NCI-H526 (cell line): ENCODE data around the gene ARHGAP29.

Source experiments
- DNase-seq, 2 experiments: peaks; one replicate each; lab custom pipeline; 2025; lab: John Stamatoyannopoulos, UW

Gene ARHGAP29

DNA sequence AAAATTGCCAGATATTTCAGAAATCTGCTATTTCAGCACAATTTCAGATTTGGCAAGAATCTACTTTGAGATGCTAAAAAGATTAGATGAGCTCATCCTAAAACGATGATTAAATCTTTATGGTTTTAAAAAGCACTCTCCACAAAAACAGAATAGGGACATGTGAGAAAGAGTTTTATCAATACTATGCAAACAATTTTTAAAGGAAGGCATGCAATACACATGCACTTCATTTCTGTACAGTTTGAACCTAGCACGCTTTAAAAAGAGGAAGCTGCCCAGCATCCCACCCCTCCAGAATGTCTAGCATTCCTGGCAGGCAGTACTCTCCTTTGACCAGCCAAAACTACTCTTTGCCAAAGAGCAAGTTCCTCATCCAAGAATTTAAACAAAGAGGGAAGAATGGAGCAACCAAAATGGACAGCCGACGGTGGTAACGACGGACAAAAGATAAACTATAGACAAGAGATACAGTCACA lies 1.3 kb downstream of the ARHGAP29 start:
- DNase-seq: no peak

DNA sequence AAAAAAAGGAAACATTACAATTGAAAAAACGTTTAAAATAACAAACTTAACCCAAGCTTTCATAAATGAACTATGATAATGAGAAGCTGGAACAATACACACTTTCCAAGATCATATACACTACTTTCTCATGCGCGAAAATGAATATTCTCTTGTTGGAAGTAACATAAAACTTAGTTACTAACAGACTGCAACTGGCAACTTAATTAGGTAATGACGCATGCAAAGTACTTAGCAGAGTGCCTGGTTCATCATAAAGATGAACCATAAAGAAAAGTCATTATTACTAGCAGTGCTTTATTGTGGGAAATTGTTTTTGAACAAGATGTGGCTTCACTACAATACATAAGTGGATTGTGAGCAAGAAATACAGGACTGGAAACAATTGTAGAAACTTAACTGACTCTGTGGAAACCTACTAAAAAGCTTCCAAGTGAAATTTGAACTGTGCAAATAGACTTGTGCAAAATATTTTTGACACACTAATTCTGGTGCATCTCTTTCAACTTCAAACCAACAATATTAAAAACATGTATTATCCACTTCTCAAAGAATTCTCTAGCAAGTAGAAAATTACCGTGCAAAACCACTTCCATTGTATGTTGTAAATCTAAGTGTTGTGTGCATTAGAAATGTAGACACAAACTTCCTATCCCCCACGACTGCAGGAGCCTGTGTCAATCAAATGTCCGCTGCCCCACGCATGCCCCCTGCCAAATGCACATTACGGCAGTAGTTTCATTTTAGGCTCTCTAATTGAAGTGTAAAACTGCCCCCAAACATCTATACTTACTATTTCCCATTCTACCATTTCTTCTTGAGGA lies 2.0 kb downstream of the ARHGAP29 start:
- no peak for DNase-seq

DNA sequence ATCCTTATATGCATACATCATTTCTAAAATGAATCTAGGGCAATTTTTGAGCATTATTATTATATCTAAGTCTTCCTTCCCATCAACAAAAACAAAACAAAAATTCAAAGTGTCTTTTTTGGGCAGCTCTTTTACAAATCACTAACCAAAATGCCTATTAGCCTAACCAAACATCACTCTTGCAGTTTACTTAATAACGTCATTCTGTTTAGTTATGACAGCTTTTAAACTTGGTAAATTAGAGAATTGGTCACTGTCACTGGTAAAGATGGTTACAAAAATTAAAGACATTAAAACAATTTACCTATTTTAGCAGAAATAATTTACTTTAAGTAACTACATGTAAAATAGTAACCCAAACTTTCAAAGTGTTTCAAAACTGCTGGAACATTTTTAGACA lies 2.8 kb downstream of the ARHGAP29 start:
- no peak for DNase-seq

DNA sequence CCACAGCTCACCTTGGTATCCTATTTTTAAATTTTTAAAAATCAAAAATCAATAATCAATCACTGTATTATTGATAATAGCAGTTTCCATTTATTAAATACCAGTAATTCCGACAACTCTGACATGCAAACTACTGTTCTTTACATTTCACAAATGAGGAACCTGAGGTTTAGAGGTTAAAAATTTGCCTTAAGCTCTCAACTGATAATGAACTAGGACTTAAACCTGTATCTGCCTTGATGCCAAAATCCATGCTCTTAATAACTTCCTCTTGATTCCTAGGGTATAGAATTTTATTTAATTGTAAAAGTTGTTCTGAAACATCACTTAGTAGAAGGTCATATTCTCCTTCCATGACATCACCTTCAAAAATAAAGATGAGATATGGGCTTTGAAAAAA lies 5.6 kb downstream of the ARHGAP29 start:
- DNase-seq: no peak

DNA sequence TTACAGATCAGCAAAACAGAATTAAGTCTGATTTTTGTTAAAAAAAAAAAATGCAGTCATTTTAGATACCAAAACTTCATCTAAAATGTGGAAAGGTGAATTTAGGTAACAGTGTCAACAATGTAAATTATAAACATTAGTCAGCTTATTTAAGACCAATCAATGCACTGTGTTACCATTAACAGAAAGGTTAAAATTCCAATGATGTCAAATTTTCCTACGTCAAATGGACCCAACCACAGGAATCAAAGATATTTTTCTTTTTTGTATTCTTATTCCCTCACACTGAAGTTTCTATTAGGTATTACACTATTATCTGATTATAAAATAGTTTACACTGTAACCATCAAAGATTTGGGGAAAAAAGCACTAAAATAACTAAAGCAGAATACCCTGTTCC lies 6.5 kb downstream of the ARHGAP29 start:
- DNase-seq: no peak

DNA sequence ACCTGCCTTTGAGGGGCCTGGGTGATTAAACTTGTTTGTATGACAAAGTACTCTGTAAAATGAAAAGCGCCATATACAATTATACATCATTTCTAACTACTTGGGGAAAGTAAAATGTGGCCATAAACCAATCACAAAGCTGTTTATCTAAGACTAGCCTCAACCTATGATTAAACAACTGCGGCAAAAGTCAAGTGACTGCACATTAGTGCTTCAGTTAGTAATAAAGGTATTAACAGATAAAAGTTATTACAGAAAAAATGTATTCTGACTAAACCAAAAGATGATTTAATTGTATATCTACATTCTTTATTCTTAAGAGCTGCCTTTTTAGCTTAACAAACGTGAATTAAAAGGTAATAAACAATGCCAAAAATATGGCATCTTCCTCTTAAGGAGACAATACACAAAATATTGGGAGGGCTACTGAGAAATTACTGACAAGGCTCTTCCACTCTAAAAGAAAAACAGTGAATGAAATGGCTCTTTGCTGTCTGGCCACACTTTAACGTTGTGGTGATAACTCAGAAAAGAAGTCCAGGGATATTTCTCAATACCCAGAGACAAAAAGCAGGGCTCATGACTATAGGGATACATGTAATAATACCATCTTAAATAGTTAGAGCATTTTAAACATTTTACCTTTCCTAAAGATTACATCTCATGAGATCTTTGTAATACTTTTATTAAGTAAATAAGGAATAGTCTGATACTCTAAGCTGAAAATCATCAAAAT lies 8.6 kb downstream of the ARHGAP29 start:
- no peak for DNase-seq

DNA sequence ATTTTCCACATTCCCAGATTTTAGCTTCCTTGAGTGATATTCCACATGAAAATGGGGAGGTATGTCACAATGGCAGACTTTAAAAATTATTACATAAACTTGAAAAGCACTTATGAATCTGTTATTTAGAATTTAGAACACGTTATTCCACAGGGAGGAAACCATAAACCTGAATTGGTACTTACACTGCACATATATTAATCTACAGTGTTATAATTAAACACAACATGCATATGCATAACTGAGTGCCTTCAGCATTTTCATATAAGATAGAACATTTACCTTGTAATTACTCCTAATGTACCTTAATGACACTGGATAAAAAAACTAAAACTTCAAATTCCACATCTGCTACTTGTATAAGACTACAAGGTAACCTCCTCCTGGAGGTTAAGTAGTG lies 9.8 kb downstream of the ARHGAP29 start:
- no peak for DNase-seq

DNA sequence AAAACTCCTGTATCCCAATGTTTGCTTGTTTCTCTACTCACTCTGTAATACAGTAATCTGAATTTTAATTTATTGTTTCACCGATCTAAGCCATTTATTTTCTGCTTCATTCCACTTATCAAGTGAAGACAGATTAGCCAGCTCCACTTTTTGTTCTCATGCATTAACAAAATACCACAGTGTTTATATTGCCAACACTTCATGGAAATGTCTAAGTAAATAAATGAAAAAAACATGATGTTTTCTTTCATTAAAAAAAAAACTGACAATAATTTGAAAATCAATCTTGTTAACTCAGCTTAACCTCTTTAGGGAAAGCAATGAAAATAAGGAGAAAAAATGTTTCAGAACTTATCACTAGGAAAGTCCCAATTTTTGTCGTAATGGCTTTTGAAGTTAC lies 11.5 kb downstream of the ARHGAP29 start:
- no peak for DNase-seq

DNA sequence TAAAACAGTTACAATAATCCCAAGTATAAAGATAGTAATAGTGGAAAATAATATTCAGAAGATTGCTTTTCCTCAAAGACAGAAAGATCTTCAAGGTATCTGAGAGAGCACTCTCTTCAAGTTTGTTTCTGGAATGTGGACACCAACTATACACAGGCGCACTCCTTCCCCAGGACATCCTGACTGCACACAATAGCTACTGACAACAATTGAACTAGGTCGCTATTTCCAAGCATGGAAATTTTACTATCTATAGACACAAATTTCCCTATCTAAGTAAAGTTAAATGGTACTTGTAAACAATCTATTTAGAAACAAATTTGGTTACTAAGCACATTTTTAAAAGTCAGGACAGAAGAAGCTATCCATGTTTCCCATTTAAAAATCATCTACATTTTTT lies 19.1 kb downstream of the ARHGAP29 start:
- DNase-seq: no peak

DNA sequence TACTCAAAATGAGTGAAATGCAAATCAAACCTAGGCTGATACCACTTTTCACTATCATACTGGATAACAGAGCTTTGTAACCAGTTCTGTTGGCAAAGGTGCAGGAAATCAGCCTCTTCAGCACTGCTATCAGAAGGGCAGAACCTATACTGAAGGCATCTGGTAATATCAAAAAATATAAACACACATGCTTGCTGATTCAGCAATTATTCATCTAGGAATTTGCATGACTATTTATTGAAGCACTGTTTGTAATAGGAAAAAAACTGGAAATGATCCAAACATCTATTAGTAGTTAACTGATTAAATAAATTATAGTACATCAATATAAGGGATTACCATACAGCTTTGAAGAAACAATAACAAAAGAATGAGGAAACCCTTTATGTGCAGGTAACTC lies 21.4 kb downstream of the ARHGAP29 start:
- DNase-seq: no peak

DNA sequence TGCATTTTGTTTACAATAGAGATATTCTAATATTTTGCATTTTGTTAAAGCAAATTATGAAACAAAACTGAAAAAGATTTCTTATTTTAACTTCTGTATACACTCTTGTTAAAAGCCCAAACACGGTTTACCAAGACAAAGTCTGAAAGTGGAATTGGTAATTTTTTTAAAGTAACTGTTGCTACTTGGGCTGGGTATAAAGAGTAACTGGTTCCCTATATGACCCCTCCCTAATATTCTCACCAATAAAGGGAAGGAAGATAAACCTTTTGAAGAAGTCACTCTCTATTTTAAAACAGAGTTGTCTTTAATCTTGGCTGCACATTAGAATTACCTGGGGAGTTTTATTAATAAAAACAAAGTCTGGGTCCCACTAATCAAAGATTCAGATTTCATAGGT lies 27.4 kb downstream of the ARHGAP29 start:
- no peak for DNase-seq

DNA sequence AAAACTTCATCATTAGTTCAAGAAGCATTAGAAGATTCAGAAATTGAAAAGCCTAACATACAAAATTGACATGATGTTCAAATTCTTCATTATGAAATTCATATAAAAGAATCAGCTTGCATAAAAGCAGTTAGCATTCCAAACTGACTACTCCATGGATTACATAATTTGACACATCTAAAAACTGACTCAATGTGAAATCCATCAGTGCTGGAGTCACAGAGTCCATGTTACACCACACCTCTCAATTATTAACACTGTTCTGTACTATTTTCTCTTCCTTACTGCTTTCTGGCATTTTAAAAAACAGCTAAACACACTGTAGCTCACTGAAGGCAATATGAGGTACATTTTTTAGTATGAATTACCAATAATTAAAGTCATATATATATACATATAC lies 28.0 kb downstream of the ARHGAP29 start:
- no peak for DNase-seq

DNA sequence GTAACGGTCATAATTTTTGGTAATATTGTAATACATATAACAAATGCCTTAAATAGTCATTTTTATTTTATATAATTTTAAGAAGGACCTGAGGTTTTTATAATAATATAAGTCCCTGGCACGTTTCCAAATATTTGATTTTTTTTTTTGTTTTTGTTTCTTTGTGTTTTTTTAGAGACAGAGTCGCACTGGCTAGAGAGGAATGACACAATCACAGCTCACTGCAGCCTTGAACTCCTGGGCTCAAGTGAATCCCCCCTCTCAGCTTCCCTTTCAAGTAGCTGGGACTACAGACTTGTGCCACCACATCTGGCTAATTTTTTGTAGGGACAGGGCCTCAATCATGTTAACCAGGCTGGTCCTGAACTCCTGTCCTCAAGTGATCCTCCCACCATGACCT lies 29.7 kb downstream of the ARHGAP29 start:
- DNase-seq: no peak

DNA sequence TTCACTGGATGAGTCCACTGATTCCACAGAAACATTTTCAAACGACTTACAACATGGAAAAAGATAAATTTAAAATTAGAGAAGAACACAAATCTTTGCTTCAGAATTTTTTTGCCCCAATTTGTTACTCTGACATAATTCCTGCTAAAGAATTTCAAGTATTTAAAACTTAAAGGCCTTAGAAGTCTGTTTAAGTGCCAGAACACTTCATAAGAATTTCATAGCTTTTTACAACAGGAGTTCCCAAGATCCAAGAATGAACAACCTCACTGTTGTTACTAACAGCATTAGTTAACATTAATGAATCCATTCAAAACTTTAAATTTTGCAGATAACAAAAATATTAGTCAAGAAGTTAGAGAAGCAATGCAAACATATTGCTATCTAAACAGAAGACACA lies 31.7 kb downstream of the ARHGAP29 start:
- no peak for DNase-seq

DNA sequence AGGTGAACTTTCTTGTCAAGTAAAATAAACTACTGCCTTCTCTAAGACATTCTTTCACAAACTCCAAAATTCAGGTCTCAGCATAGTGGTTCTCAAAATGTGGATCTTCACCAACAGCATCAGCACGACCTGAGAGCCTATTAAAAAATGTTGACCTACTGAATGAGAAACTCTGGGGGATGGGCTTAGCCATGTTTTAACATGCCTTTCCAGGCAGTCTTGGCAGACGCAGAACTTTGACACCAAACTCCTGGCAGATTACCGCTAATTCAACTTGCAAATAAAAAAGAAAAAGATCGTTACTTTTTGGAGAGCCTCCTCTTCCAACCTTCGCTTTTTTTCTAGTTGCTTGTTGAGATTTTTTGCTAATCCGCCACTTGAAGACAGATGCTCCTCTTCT lies 35.1 kb downstream of the ARHGAP29 start:
- no peak for DNase-seq

DNA sequence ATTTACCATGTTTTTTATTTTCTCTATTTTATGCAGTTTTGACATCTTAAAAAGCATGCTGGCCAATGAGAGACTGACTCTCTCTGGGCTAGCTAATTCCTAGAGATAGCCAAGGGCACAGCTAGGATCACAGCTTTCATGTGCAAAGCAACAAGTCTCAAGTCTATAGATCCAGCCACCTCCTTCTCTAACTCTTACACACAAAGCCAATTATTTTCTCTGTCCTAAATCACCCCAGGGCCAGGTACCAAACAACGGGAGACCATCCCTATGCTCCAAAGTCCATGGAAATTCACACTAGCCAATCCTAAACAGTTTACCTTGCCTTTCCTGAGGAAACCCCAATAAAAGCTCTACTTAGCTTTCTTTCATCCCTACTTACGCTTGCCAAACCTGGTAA lies 38.0 kb downstream of the ARHGAP29 start:
- no peak for DNase-seq

DNA sequence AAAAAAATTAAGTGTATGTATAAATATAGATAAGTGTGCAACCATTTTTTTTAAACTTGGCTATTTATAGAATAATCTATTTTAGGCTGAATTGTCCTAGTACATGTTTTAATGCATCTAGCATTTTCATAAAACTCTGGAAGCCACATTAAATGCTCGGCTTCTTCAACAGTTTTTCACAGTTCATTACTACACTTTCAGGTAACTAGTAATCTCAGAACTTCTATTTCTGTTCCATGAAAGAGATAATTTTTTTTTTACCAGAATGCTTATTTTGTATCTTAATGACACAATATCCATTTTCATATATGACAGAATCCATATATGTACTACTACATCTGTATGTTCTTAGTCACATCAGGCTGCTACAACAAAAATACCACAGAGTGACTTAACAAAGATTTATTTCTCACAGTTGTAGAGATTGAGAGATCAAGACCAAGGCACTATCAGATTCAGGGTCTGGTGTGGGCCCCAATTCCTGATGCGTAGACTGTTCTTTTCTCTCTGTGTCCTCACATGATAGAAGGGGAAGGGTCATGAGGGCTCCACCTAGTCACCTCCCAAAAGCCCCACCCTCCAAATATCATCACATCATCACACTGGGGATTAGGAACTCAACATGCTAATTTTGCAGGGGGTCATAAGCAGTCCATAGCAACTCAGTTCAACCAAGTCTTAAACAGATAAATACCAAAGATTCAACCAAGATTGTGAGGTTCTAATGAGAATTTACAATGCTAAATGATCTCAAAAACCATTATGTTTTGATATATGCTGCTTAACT lies 43.1 kb downstream of the ARHGAP29 start:
- no peak for DNase-seq

DNA sequence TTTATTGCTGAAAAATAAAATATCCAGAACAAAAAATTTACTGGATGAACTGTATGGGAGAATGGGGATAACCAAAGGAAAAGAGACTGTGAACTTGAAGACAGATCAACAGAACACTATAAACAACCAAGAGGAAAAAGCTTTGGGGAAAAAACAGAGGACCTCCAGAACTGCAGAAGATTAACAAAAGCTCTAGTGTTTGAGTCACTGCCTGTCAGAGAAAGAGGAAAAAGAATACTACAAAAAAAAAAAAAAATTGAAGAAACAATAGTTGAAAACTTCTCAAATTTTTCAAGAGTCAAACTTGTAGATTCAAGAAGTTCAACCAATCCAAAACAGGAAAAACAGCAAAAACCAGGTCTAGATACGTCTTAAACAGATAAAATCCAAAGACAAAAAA lies 44.3 kb downstream of the ARHGAP29 start:
- DNase-seq: no peak

DNA sequence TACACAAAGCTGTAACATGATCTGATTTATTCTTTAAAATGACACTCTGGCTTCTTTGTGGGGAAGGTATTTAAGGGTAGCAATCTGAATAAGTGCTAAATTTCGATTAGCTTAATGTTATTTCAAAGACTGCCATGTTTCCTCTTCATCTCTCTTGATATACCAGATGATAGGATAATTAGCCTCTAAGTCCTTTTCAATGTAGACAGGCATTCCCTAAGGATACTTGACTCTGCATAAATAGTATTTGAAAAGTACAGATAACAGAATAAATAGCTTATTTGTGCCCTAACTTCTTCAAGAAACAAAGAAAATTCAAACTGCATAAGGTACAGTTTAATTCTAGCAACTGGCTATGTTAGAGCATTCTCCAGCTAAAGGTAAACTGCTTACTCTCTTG lies 46.2 kb downstream of the ARHGAP29 start:
- DNase-seq: no peak

DNA sequence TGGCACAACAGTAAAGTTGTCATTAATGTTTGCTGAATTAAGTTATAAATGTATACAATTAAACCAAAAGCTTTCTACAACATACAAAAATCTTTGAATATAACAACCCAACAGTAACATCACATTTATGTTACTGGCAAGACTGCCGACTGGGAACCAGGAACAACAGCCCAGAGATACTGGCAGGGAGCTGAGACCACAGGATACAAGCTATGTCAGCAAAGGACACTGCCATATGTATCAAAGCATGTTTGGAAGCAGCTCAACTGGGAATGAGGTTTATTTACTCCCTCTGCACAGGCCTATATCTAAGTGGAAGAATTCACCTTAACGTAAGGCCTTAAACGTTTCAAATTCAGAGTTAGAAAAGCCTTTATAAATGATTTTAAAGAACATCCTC lies 50.4 kb downstream of the ARHGAP29 start:
- no peak for DNase-seq

DNA sequence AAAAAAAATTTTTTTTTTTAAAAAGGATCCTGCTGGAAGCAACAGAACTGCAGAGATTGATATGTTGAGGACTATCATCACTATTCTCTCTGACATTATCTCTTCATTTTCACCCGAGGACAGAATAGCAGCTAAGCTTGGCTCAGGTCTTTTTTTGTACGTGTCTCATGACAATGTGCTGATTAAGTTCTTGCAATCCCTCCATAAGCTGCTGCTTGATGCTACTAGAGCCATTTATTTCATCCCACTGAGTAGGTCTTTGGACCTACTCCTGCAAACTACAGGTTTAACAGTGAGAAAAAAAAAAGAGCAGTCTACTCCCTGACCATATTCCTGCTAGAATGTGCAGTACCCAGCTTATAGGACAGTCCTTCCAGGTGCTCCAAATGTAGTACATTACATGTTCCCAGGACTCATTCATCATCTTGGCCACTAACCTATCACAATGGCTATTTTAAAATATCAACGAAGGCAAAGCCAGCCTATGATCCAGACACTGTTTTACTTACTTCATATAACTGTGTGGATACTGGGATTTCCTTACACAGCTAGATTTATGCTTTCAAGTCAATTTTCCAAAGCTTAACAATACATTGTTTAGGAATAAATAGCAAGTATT lies 54.1 kb downstream of the ARHGAP29 start:
- DNase-seq: no peak

DNA sequence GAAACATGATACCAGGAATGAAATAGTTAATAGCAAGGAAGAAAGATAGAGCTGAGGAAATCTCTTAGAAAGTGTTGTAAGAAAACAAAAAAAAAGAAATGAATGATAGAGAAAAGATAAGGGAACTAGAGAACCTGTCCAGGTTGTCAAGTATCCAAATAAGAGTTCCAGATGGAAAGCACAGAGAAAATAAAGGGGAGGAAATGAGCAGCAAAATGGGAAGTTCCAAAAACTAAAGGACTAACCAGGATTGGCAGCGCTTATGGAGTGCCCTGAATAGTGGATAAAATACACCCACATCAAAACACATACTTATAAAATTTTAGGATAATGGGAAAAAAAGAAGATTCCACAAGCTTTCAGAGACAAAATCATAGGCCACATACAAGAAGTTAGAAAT lies 55.2 kb downstream of the ARHGAP29 start:
- no peak for DNase-seq
